ENCODE measurements around the gene TNK2.

- no peak for TF ChIP-seq CTCF (IDR thresholded peaks at IDR 0.05; ENCODE audit: insufficient read depth, low read length, poor library complexity, severe bottlenecking)
- TF ChIP-seq EZH2phosphoT487 (conservative IDR thresholded peaks at IDR 0.05; ENCODE audit: low read length), result no peak
These were observed 23.4 kb upstream of the TNK2 start for GRCh38 chr3:195931582-195932273.
